Measurements from ENCODE around the gene C16orf96. TPM values are rescaled to one million over a fixed set of nuclear protein-coding genes. Genes with fewer than 3 reads are reported as not detected.
A peak's percentile ranks its signal among the peaks of the same experiment; 100 is the strongest.
"Not testable (repeated sequence)": the region's sequence is repeated elsewhere in the genome, so short reads cannot be mapped to it uniquely, and the experiment has no call there.

C16orf96 gene
- total RNA-seq, 6 donors from 2014 or later = 0.24 to 1.0 (median 0.46) TPM; not detected in 1

DNA sequence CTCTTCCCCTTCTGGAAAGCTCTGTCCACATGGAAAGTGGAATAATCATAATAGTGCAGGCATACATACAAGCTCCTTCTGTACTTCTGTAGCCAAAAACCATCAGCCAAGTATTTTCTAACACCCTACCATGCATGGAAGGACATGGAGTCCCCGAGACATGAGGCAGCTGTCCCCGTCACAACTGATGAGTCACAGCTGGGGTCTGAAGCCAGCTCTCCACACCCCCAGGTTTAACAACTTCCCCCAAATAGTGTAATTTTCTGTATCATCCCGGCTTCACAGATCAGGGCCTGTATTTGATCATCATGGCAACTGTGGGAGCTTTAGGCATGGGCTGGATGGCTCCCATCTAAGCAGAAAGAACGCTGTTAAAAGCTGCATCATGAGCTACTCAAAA lies 16.6 kb downstream of the C16orf96 start:
- TF ChIP-seq POLR2A (IDR thresholded peaks at IDR 0.05) = no peak
- TF ChIP-seq EP300 (IDR thresholded peaks at IDR 0.05) = peak in 1 of 4 donors; percentile 34
- peak; percentile 72 to 80 for TF ChIP-seq POLR2AphosphoS5 (IDR thresholded peaks at IDR 0.05)
- peak overlapping the region in 1 of 4 donors; percentile 53 for H3K27ac ChIP-seq
- H3K27me3 ChIP-seq = no peaks in the 10 kb centered on the region
- H3K9me3 ChIP-seq = no peaks in the 10 kb centered on the region
- ATAC-seq (ENCODE audit: low FRiP score in 2 of 2) (peak; percentile 29 to 62), DNase-seq (peak in 1 of 2 donors; percentile 28)
- no peaks in the 10 kb centered on the region for H3K36me3 ChIP-seq
- no peak overlapping the region for H3K4me3 ChIP-seq
- H3K4me1 ChIP-seq = no peaks in the 10 kb centered on the region
- WGBS, 2 donors = 33 to 49% methylated on average over 3 to 4 of the region's 4 CpGs

DNA sequence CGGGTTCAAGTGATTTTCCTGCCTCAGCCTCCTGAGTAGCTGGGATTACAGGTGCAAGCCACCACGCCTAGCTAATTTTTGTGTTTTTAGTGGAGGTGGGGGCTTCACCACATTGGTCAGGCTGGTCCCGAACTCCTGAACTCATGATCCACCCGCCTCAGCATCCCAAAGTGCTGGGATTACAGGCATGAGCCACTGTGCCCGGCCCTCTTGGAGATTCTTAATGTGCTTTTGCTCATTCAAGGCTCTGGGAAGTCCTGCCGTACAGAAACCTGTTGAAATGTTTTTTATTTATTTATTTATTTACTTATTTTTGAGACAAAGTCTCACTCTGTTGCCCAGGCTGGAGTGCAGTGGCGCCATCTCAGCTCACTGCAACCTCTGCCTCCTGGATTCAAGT lies 17.8 kb downstream of the C16orf96 start:
- H3K27me3 ChIP-seq; H3K9me3 ChIP-seq; H3K4me1 ChIP-seq; H3K4me3 ChIP-seq; H3K27ac ChIP-seq; H3K36me3 ChIP-seq; ATAC-seq (ENCODE audit: low FRiP score in 2 of 2); DNase-seq: not testable (repeated sequence)
- 69 to 74% methylated on average over 7 of the region's 7 CpGs for WGBS, 2 donors

GRCh38 chr16:4574919-4575705 lies 19.0 kb downstream of the C16orf96 start:
- ATAC-seq (ENCODE audit: low FRiP score in 2 of 2) = peak; percentile 7 to 23
- WGBS, 2 donors = 66 to 67% methylated on average over 6 to 8 of the region's 11 CpGs
- no peak for TF ChIP-seq CTCF (IDR thresholded peaks at IDR 0.05)
- no peak for TF ChIP-seq POLR2AphosphoS5 (IDR thresholded peaks at IDR 0.05)
- TF ChIP-seq POLR2A (IDR thresholded peaks at IDR 0.05) = no peak
- no peak for TF ChIP-seq EP300 (IDR thresholded peaks at IDR 0.05)

DNA sequence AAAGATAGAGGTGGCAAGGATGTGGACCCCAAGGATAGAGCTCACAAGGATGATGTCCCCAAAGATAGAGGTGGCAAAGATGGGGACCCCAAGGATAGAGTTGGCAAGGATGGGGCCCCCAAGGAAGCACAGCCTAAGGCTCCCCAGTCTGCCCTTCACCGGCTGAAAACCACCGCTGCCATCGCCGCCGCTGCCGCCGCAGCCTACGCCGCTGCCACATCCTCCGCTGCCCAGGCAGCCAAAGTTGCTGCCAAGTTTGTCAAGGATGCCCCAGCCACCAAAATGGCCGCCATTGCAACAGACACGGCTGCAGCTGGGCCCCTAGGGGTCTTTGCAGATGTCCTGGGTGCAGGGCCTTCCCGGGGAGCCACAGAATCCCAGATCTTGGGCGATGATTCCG lies 19.9 kb downstream of the C16orf96 start:
- no peaks in the 10 kb centered on the region for H3K36me3 ChIP-seq
- DNase-seq (peak in 1 of 2 donors; percentile 71), ATAC-seq (ENCODE audit: low FRiP score in 2 of 2) (no peak)
- 94 to 96% methylated on average over 8 to 15 of the region's 15 CpGs for WGBS, 2 donors
- TF ChIP-seq EP300 (IDR thresholded peaks at IDR 0.05) = no peak
- TF ChIP-seq POLR2A (IDR thresholded peaks at IDR 0.05) = no peak
- TF ChIP-seq POLR2AphosphoS5 (IDR thresholded peaks at IDR 0.05) = no peak
- no peak for TF ChIP-seq CTCF (IDR thresholded peaks at IDR 0.05)
- H3K27ac ChIP-seq = no peak overlapping the region
- H3K4me1 ChIP-seq = no peaks in the 10 kb centered on the region
- H3K4me3 ChIP-seq = no peak overlapping the region
- no peaks in the 10 kb centered on the region for H3K27me3 ChIP-seq
- no peaks in the 10 kb centered on the region for H3K9me3 ChIP-seq

More at GRCh38 chr16:4574919-4575705, 19.0 kb downstream of the C16orf96 start:
- no peaks in the 10 kb centered on the region for H3K9me3 ChIP-seq
- no peak overlapping the region for H3K27ac ChIP-seq
- no peaks in the 10 kb centered on the region for H3K27me3 ChIP-seq
- no peaks in the 10 kb centered on the region for H3K36me3 ChIP-seq
- no peaks in the 10 kb centered on the region for H3K4me1 ChIP-seq
- H3K4me3 ChIP-seq = no peak overlapping the region
- peak in 1 of 2 donors; percentile 71 for DNase-seq

GRCh38 chr16:4578961-4579530 lies 22.9 kb downstream of the C16orf96 start:
- H3K36me3 ChIP-seq = no peaks in the 10 kb centered on the region
- no peak for TF ChIP-seq POLR2A (IDR thresholded peaks at IDR 0.05)
- no peak for TF ChIP-seq CTCF (IDR thresholded peaks at IDR 0.05)
- no peak for TF ChIP-seq EP300 (IDR thresholded peaks at IDR 0.05)
- TF ChIP-seq POLR2AphosphoS5 (IDR thresholded peaks at IDR 0.05) = no peak
- no peaks in the 10 kb centered on the region for H3K4me1 ChIP-seq
- no peak overlapping the region for H3K4me3 ChIP-seq
- H3K9me3 ChIP-seq = no peaks in the 10 kb centered on the region
- H3K27me3 ChIP-seq = no peaks in the 10 kb centered on the region
- WGBS, 2 donors = 77 to 86% methylated on average over 8 to 13 of the region's 13 CpGs
- no peak overlapping the region for H3K27ac ChIP-seq
- DNase-seq = no peak
- peak in 1 of 2 donors; percentile 9 for ATAC-seq (ENCODE audit: low FRiP score in 2 of 2)
